Ovary (tissue), 3 donors: Measurements from ENCODE around the gene ST3GAL6.

Experiments used
- CTCF ChIP-seq, 3 donors: fragments of 450-650 bp in 2 of 3; fragments of 200-600 bp in 1 of 3; IDR thresholded peaks; one replicate each; pipeline versions ENCODE4 v1.5.1 to v1.8.0; 2016 to 2022; ENCODE audit warnings: antibody characterized with exemption in 3 of 3, mild to moderate bottlenecking in 1 of 3
- EP300 ChIP-seq: sonication (generic); formaldehyde crosslinking; IDR thresholded peaks from one replicate; pipeline ENCODE4 v1.6.1; 2017; ENCODE audit warnings: antibody characterized with exemption
- POLR2A ChIP-seq: fragments of 450-650 bp; IDR thresholded peaks from one replicate; pipeline ENCODE4 v1.6.1; 2017; ENCODE audit warnings: antibody characterized with exemption, mild to moderate bottlenecking, moderate library complexity
- donor health status: DM: no; HTN: no; CAD: no.

DNA sequence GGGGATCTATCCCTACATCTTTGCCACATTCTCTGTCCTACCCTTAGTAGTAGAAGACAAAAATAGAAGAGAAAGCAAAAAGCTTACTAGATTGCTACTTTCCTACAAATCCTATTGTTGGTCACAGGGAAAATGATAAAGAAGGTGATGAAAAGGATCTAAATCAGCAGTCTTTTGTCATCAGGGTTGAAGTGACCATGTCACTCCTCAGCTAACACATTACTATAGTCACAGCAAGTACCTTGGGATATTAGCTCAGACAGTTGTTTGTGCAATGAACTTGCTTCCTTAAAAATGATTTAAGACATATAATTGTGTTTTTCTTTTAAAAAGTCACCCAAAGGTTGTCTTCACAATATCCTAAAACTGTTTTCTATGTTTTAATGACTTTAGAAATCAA lies 6.3 kb downstream of the ST3GAL6 start:
- TF ChIP-seq CTCF (IDR thresholded peaks at IDR 0.05) (no peak), POLR2A (no peak), EP300 (no peak)
